Progenitor cell of endocrine pancreas (in vitro differentiated cells): ENCODE results near the gene BEND4. TPM values are rescaled to one million over a fixed set of nuclear protein-coding genes. Genes with fewer than 3 reads are reported as not detected.
A peak's percentile ranks its signal among the peaks of the same experiment; 100 is the strongest.
"Not testable (repeated sequence)": the region's sequence is repeated elsewhere in the genome, so short reads cannot be mapped to it uniquely, and the experiment has no call there.

Experiments used
- DNase-seq: peaks from one replicate; pipeline ENCODE4 v3.0.0; 2021; ENCODE audit warnings: low spot score; ENCODE audit not compliant: unreplicated experiment
- H3K27ac Mint-ChIP-seq: 2 replicates; pipeline ENCODE4 v1.8.0; 2021; ENCODE audit warnings: mild to moderate bottlenecking, moderate library complexity, mixed read lengths
- H3K27me3 Mint-ChIP-seq: 2 replicates; pipeline ENCODE4 v1.8.0; 2021; ENCODE audit warnings: mixed read lengths
- H3K36me3 Mint-ChIP-seq: 2 replicates; pipeline ENCODE4 v1.8.0; 2022; ENCODE audit warnings: mixed read lengths; ENCODE audit not compliant: insufficient read depth
- H3K4me1 Mint-ChIP-seq: 2 replicates; pipeline ENCODE4 v1.8.0; 2021; ENCODE audit warnings: low read depth, mixed read lengths
- H3K4me3 Mint-ChIP-seq: 2 replicates; pipeline ENCODE4 v1.8.0; 2021; ENCODE audit warnings: low read depth, mild to moderate bottlenecking, moderate library complexity, mixed read lengths
- H3K9me3 Mint-ChIP-seq: 2 replicates; pipeline ENCODE4 v1.8.0; 2021; ENCODE audit warnings: low read depth, mixed read lengths
- CTCF ChIP-seq: fragments of 200-600 bp; sonication (generic); IDR thresholded peaks from one replicate; pipeline ENCODE4 v1.5.0; 2021; ENCODE audit warnings: antibody characterized with exemption, mild to moderate bottlenecking; ENCODE audit not compliant: unreplicated experiment
- long read RNA-seq: library from polyadenylated mRNA; unstranded; transcript quantifications from one replicate; pipeline ENCODE4 v2.0.0, GENCODE V29; 2020
- total RNA-seq: library from RNA; stranded (reverse); gene quantifications from 2 replicates; pipeline ENCODE4 v1.2.1, GENCODE V29; 2021

BEND4 gene
- total RNA-seq, result 0.55 and 0.78 TPM in 2 replicates
- long read RNA-seq, result 0 reads

- Mint-ChIP-seq H3K27me3 (peaks cover 62% of the 10 kb centered on the region), H3K4me1 (peaks cover 2% of the 10 kb centered on the region), H3K36me3 (no peaks in the 10 kb centered on the region), H3K4me3 (peak within 1 kb of the TSS; percentile 77), H3K9me3 (no peaks in the 10 kb centered on the region), H3K27ac (no peak within 1 kb of the TSS)
- peak; percentile 19 for DNase-seq
- no peak for TF ChIP-seq CTCF
Observed at GRCh38 chr4:42152507-42153504, at the start of gene BEND4. Gene BEND4 (minus strand): TSS chr4:42152655. CDS start chr4:42152143, 512 bp downstream.

DNA sequence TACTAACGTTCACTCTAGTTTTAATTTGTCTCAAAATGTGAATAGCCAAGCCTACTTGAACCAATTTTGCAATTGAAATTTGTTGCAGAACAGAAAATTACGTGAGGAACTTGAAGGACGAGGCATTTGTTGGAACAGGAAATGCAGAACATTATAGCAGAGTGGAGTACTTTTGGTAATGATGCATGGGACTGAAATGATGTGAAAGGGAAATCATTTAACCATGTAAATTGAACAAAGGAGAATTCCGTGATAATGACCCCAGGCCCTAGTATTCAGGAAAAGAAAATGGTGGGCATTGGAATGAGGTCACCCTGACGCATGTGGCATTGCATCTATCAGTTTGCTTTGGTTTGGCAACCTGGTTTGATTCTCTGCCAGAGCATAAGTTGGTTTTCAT, 44.9 kb upstream of the BEND4 start:
- no peak for DNase-seq
- TF ChIP-seq CTCF, result no peak
- Mint-ChIP-seq H3K27ac (no peak overlapping the region), H3K36me3 (no peaks in the 10 kb centered on the region), H3K9me3 (no peaks in the 10 kb centered on the region), H3K4me1 (no peaks in the 10 kb centered on the region), H3K4me3 (no peak overlapping the region), H3K27me3 (no peaks in the 10 kb centered on the region)

- peaks cover 5% of the 10 kb centered on the region for H3K27me3 Mint-ChIP-seq
- no peaks in the 10 kb centered on the region for H3K36me3 Mint-ChIP-seq
- no peak overlapping the region for H3K4me3 Mint-ChIP-seq
- peaks cover 18% of the 10 kb centered on the region for H3K9me3 Mint-ChIP-seq
- no peak overlapping the region for H3K27ac Mint-ChIP-seq
- TF ChIP-seq CTCF, result no peak
- DNase-seq, result no peak
- no peaks in the 10 kb centered on the region for H3K4me1 Mint-ChIP-seq
Observed at GRCh38 chr4:42172921-42173320, 20.5 kb upstream of the BEND4 start.

DNA sequence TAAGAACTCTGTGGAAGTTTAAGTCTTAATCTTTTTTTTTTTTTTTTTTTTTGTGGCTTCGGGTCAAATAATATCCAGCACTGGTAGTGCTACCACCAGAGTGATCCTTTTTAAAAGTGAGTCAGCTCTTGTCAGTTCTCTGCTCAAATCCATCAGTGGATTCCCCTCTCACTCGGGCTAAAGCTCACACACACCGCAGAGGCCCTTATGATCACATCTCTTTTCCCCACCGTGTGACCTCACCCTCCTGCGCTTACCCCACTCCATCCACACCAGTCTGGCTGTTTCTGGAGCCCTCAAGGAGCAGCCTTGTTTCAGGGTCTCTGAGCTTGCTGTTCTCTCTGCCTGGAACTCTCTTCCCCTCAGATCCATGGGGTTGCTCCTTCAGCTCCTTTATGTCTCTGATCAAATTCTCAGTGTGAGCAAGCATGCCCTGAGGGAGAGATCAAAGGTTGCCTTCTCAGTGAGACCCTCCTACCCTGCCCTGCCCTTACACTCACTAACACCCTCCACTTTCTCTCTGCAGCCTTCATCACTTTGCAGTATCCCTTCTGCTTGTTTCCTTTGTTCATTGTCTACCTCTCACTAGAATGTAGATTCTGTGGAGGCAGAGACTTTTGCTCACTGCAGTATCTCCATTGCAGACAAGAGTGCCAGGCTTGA, 19.8 kb upstream of the BEND4 start:
- Mint-ChIP-seq H3K9me3 (peaks cover 12% of the 10 kb centered on the region), H3K36me3 (no peaks in the 10 kb centered on the region), H3K4me3 (no peak overlapping the region), H3K27me3 (peaks cover 5% of the 10 kb centered on the region), H3K4me1 (no peaks in the 10 kb centered on the region), H3K27ac (no peak overlapping the region)
- no peak for DNase-seq
- TF ChIP-seq CTCF, result no peak

GRCh38 chr4:42167709-42168108, 15.3 kb upstream of the BEND4 start:
- H3K4me3 Mint-ChIP-seq, result no peak overlapping the region
- H3K27ac Mint-ChIP-seq, result no peak overlapping the region
- no peaks in the 10 kb centered on the region for H3K36me3 Mint-ChIP-seq
- no peak for TF ChIP-seq CTCF
- no peaks in the 10 kb centered on the region for H3K4me1 Mint-ChIP-seq
- H3K9me3 Mint-ChIP-seq, result peaks cover 11% of the 10 kb centered on the region
- peaks cover 10% of the 10 kb centered on the region for H3K27me3 Mint-ChIP-seq
- DNase-seq, result no peak

- not testable (repeated sequence) for H3K27me3 Mint-ChIP-seq, H3K4me1 Mint-ChIP-seq, H3K27ac Mint-ChIP-seq, H3K36me3 Mint-ChIP-seq, H3K4me3 Mint-ChIP-seq, DNase-seq
- peaks cover 11% of the 10 kb centered on the region for H3K9me3 Mint-ChIP-seq
Observed at GRCh38 chr4:42166186-42166585, 13.7 kb upstream of the BEND4 start.
